Measurements from ENCODE around the gene ATP2C2. TPM values are rescaled to one million over a fixed set of nuclear protein-coding genes. Genes with fewer than 3 reads are reported as not detected.

The ATP2C2 gene
- total RNA-seq, 4 donors from 2014 or later: 138 to 3,342 (median 155) TPM

DNA sequence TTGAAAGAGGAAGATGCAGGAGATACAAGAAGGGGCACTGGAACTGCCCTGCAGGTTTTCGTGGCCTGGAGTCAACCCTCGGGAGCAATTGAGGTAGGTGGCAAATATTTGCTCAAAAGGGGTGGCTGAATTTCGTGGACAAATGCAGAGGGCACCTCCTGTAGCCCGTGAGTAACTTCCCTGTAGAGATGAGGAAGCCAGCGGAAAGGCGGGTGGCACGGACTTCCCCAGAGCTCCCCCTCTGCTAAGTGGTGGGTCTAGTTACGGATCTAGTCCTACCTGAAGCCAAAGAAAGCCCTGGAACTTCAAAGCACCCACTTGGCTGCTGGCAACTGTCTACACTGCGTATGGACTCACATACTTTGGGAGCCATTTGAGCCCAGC, 1.0 kb upstream of the ATP2C2 start:
- H3K27ac ChIP-seq: peak overlapping the region; percentile 83 to 91 (median 90)
- H3K27me3 ChIP-seq: peaks cover 36% of the 10 kb centered on the region
- H3K4me1 ChIP-seq: peaks cover 0 to 32% (median 20%) of the 10 kb centered on the region in 4 donors
- intact Hi-C loops (cut with DNase I; ENCODE audit: low total_unique reads) (no loop called here), in situ Hi-C loops (cut with MboI; ENCODE audit: low pct_ligation_motif_present in 1 of 4, low pct_unique_long_range_greater_than_20kb in 1 of 4, low sequenced_read_pairs in 3 of 4) (no loop called here)
- WGBS, 2 donors (ENCODE audit: low coverage in 1 of 2): 0 to 40% methylated on average over 2 to 9 of the region's 9 CpGs
- no peaks in the 10 kb centered on the region for H3K9me3 ChIP-seq
- peak overlapping the region in 3 of 4 donors; percentile 54 to 79 (median 64) for H3K4me3 ChIP-seq
- TF ChIP-seq, protein P1, sequence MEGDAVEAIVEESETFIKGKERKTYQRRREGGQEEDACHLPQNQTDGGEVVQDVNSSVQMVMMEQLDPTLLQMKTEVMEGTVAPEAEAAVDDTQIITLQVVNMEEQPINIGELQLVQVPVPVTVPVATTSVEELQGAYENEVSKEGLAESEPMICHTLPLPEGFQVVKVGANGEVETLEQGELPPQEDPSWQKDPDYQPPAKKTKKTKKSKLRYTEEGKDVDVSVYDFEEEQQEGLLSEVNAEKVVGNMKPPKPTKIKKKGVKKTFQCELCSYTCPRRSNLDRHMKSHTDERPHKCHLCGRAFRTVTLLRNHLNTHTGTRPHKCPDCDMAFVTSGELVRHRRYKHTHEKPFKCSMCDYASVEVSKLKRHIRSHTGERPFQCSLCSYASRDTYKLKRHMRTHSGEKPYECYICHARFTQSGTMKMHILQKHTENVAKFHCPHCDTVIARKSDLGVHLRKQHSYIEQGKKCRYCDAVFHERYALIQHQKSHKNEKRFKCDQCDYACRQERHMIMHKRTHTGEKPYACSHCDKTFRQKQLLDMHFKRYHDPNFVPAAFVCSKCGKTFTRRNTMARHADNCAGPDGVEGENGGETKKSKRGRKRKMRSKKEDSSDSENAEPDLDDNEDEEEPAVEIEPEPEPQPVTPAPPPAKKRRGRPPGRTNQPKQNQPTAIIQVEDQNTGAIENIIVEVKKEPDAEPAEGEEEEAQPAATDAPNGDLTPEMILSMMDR (IDR thresholded peaks at IDR 0.05): no peak
- TF ChIP-seq EP300 (IDR thresholded peaks at IDR 0.05; ENCODE audit: low read depth) (no peak), POLR2AphosphoS5 (IDR thresholded peaks at IDR 0.05) (peak; percentile 16 to 44 (median 34)), POLR2A (IDR thresholded peaks at IDR 0.05) (peak; percentile 50)
- H3K36me3 ChIP-seq: no peaks in the 10 kb centered on the region
- DNase-seq: peak; percentile 69

- H3K4me3 ChIP-seq: peak overlapping the region in 3 of 4 donors; percentile 54 to 79 (median 64)
- peak; percentile 60 for DNase-seq
These were observed 509 bp upstream of the ATP2C2 start for GRCh38 chr16:84367750-84368307.

GRCh38 chr16:84369105-84369504, 767 bp downstream of the ATP2C2 start:
- no peaks in the 10 kb centered on the region for H3K9me3 ChIP-seq
- peaks cover 0 to 27% (median 14%) of the 10 kb centered on the region in 4 donors for H3K4me1 ChIP-seq
- in situ Hi-C loops (cut with MboI; ENCODE audit: low pct_ligation_motif_present in 1 of 4, low pct_unique_long_range_greater_than_20kb in 1 of 4, low sequenced_read_pairs in 3 of 4): no loop called here
- H3K27me3 ChIP-seq: peaks cover 36% of the 10 kb centered on the region
- DNase-seq: no peak
- intact Hi-C loops (cut with DNase I; ENCODE audit: low total_unique reads): no loop called here
- 17 to 36% methylated on average over 4 to 7 of the region's 7 CpGs for WGBS, 2 donors (ENCODE audit: low coverage in 1 of 2)
- H3K36me3 ChIP-seq: no peaks in the 10 kb centered on the region
- peak overlapping the region; percentile 83 to 91 (median 90) for H3K27ac ChIP-seq
- H3K4me3 ChIP-seq: peak overlapping the region in 3 of 4 donors; percentile 54 to 79 (median 64)
- TF ChIP-seq, protein P1 (IDR thresholded peaks at IDR 0.05): no peak
- TF ChIP-seq POLR2A (IDR thresholded peaks at IDR 0.05): no peak
- no peak for TF ChIP-seq EP300 (IDR thresholded peaks at IDR 0.05; ENCODE audit: low read depth)
- TF ChIP-seq POLR2AphosphoS5 (IDR thresholded peaks at IDR 0.05): no peak

More at GRCh38 chr16:84367750-84368307, 509 bp upstream of the ATP2C2 start:
- Histone ChIP-seq H3K27ac (peak overlapping the region; percentile 83 to 91 (median 90)), H3K36me3 (no peaks in the 10 kb centered on the region), H3K4me1 (peaks cover 0 to 32% (median 17%) of the 10 kb centered on the region in 4 donors), H3K9me3 (no peaks in the 10 kb centered on the region), H3K27me3 (peaks cover 36% of the 10 kb centered on the region)
- intact Hi-C loops (cut with DNase I; ENCODE audit: low total_unique reads) (no loop called here), in situ Hi-C loops (cut with MboI; ENCODE audit: low pct_ligation_motif_present in 1 of 4, low pct_unique_long_range_greater_than_20kb in 1 of 4, low sequenced_read_pairs in 3 of 4) (no loop called here)
- 15 to 24% methylated on average over 6 to 21 of the region's 27 CpGs for WGBS, 2 donors (ENCODE audit: low coverage in 1 of 2)
- no peak for TF ChIP-seq POLR2A (IDR thresholded peaks at IDR 0.05)
- no peak for TF ChIP-seq POLR2AphosphoS5 (IDR thresholded peaks at IDR 0.05)
- no peak for TF ChIP-seq EP300 (IDR thresholded peaks at IDR 0.05; ENCODE audit: low read depth)
- TF ChIP-seq, protein P1 (IDR thresholded peaks at IDR 0.05): no peak

DNA sequence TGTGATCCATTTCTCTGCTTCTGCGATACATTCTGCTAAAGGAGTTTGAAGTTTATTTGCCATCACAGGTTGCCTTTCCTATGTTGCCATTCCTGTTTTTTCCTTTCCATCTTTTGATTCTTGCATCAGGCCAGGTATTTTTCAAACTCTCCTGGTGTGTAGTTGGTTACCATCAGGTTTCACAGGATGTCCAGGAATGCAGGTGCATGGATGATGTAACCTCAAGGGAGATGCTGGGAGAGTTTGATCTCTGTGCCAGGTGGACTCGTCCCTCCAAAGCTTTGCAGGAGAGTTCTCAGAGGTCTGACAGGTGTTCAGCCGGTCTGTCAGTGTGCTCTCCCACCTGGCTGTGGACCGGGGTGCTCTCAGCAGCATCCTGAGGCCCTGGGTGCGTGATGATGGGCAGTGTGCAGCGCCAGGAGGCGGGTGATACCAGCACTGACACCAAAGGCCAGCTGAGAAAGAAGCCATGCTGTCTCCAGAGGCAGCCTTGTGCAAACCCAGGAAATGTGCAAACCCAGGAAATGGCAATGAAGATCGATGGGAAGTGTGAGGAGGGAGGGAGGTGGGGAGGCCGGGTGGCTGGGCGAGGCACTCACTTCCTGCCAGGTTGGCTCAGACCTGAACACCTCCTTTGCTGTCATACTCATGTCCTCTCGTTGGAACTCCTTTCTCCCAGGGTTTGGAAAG, 1.7 kb downstream of the ATP2C2 start:
- Histone ChIP-seq H3K27ac (peak overlapping the region; percentile 83 to 91 (median 90)), H3K36me3 (no peaks in the 10 kb centered on the region), H3K27me3 (peaks cover 36% of the 10 kb centered on the region), H3K4me3 (peak overlapping the region in 2 of 4 donors; percentile 54 to 79), H3K4me1 (peaks cover 0 to 27% (median 14%) of the 10 kb centered on the region in 4 donors), H3K9me3 (no peaks in the 10 kb centered on the region)
- 29 to 37% methylated on average over 1 to 11 of the region's 11 CpGs for whole genome bisulfite sequencing, 2 donors (ENCODE audit: low coverage in 1 of 2)
- TF ChIP-seq POLR2A (IDR thresholded peaks at IDR 0.05) (peak; percentile 43), EP300 (IDR thresholded peaks at IDR 0.05; ENCODE audit: low read depth) (no peak), POLR2AphosphoS5 (IDR thresholded peaks at IDR 0.05) (peak; percentile 29 to 44 (median 43))
- TF ChIP-seq, protein P1 (IDR thresholded peaks at IDR 0.05): peak in 1 of 5 experiments; percentile 8
- DNase-seq: peak; percentile 74
- intact Hi-C loops (cut with DNase I; ENCODE audit: low total_unique reads): no loop called here
- in situ Hi-C loops (cut with MboI; ENCODE audit: low pct_ligation_motif_present in 1 of 4, low pct_unique_long_range_greater_than_20kb in 1 of 4, low sequenced_read_pairs in 3 of 4): no loop called here
